A549 (cell line): ENCODE measurements around the gene SHANK2. TPM values are rescaled to one million over a fixed set of nuclear protein-coding genes. Genes with fewer than 3 reads are reported as not detected.

Experiments
- ATAC-seq, 2 experiments: fragments of 200-7000 bp in 1 of 2; fragments of >200 bp in 1 of 2; cut with Nextera tagmentation in 1 of 2; cut with Tn5 transposase in 1 of 2; 3 replicates each; pipeline versions ENCODE4 v1.8.0 to v1.9.1; 2018 to 2020; ENCODE audit warnings: mild to moderate bottlenecking in 1 of 2, moderate library complexity in 1 of 2
- CTCF ChIA-PET: fragments of 300-600 bp; sonication (Branson Sonifier 250); formaldehyde crosslinking; extraction: SDS; loops from one replicate; lab custom pipeline; 2021; ENCODE audit warnings: antibody characterized with exemption, inconsistent platforms; lab: Yijun Ruan, JAX
- POLR2A ChIA-PET: fragments of 350-600 bp; formaldehyde crosslinking; extraction: SDS; loops from one replicate; lab custom pipeline; 2021; ENCODE audit warnings: antibody characterized with exemption, inconsistent platforms; lab: Yijun Ruan, JAX
- DNase-seq, 2 experiments: peaks; one replicate each; pipeline versions ENCODE4 v3.0.0 to v3.0.0-alpha.2; 2011 to 2016; ENCODE audit warnings: low read depth in 1 of 2, low spot score in 1 of 2
- FAIRE-seq: peaks from 2 replicates; lab custom pipeline; 2011; peaks lifted over from hg19 to GRCh38; lab: Jason Lieb, UNC
- H3K27ac ChIP-seq, 2 experiments: fragments of >200 bp; sonication (Bioruptor Twin); formaldehyde crosslinking; 3 replicates each; pipeline ENCODE4 v1.5.1; 2016 to 2017
- H3K4me1 ChIP-seq: fragments of >200 bp; sonication (Bioruptor Twin); formaldehyde crosslinking; 3 replicates; pipeline ENCODE4 v1.6.1; 2016
- H3K4me2 ChIP-seq: fragments of >200 bp; sonication (Bioruptor Twin); formaldehyde crosslinking; 3 replicates; pipeline ENCODE4 v1.6.1; 2016
- H3K4me3 ChIP-seq: fragments of >200 bp; sonication (Bioruptor Twin); formaldehyde crosslinking; 3 replicates; pipeline ENCODE4 v1.5.1; 2016
- H3K9me3 ChIP-seq: fragments of >200 bp; sonication (Bioruptor Twin); formaldehyde crosslinking; 3 replicates; pipeline ENCODE4 v1.6.1; 2016
- CHD2 ChIP-seq: fragments of 150-350 bp; IDR thresholded peaks from 2 replicates; pipeline ENCODE4 v1.6.1; 2014; ENCODE audit warnings: low read length; ENCODE audit not compliant: partially characterized antibody
- CHD4 ChIP-seq: fragments of 200-600 bp; sonication (generic); IDR thresholded peaks from 2 replicates; pipeline ENCODE4 v1.6.1; 2016; ENCODE audit warnings: antibody characterized with exemption, mild to moderate bottlenecking, borderline replicate concordance
- E2F6 ChIP-seq: IDR thresholded peaks from 2 replicates; pipeline ENCODE4 v1.6.1; 2012; ENCODE audit warnings: low read depth, borderline replicate concordance
- ELK1 ChIP-seq: fragments of 150-350 bp; IDR thresholded peaks from 2 replicates; pipeline ENCODE4 v1.6.1; 2014; ENCODE audit warnings: low read depth, mild to moderate bottlenecking, low read length
- FOXS1 ChIP-seq: fragments of 250-450 bp; sonication (Bioruptor Pico); IDR thresholded peaks from 2 replicates; pipeline ENCODE4 v1.5.0; 2020; ENCODE audit warnings: mild to moderate bottlenecking, moderate library complexity
- HES2 ChIP-seq: fragments of >200 bp; sonication (Bioruptor Twin); formaldehyde crosslinking; IDR thresholded peaks from 2 replicates; pipeline ENCODE4 v1.6.1; 2016
- HOXB13 ChIP-seq: fragments of 250-450 bp; sonication (Bioruptor Pico); IDR thresholded peaks from 2 replicates; pipeline ENCODE4 v1.5.0; 2020; ENCODE audit warnings: low read depth, mild to moderate bottlenecking, moderate library complexity
- NPAS2 ChIP-seq: fragments of 250-450 bp; sonication (Bioruptor Pico); IDR thresholded peaks from 2 replicates; pipeline ENCODE4 v1.8.0; 2022; ENCODE audit warnings: mild to moderate bottlenecking, moderate library complexity, borderline replicate concordance
- NR3C1 ChIP-seq: fragments of >200 bp; sonication (Bioruptor Twin); formaldehyde crosslinking; IDR thresholded peaks from 3 replicates; pipeline ENCODE4 v1.6.1; 2017
- RAD21 ChIP-seq, 2 experiments: fragments of >200 bp in 1 of 2; sonication (Bioruptor Twin) in 1 of 2; formaldehyde crosslinking in 1 of 2; IDR thresholded peaks in 1 of 2; conservative IDR thresholded peaks in 1 of 2; 2 replicates in 1 of 2; 3 replicates in 1 of 2; pipeline ENCODE4 v1.6.1; 2012 to 2018; ENCODE audit warnings: inconsistent platforms in 1 of 2
- RCOR1 ChIP-seq: fragments of 150-350 bp; IDR thresholded peaks from 2 replicates; pipeline ENCODE4 v1.6.1; 2014; ENCODE audit warnings: antibody characterized with exemption, low read length, low read depth
- RFX5 ChIP-seq: fragments of 450-650 bp; IDR thresholded peaks from 2 replicates; pipeline ENCODE4 v1.7.1; 2014; ENCODE audit warnings: antibody characterized with exemption, mild to moderate bottlenecking, moderate library complexity
- RNF2 ChIP-seq: fragments of 200-600 bp; sonication (generic); IDR thresholded peaks from 2 replicates; pipeline ENCODE4 v1.6.1; 2016; ENCODE audit warnings: low read depth, mild to moderate bottlenecking, antibody characterized with exemption, moderate library complexity, borderline replicate concordance
- SREBF2 ChIP-seq: fragments of 450-650 bp; IDR thresholded peaks from 2 replicates; pipeline ENCODE4 v1.6.1; 2014; ENCODE audit warnings: mild to moderate bottlenecking, moderate library complexity
- TFCP2L1 ChIP-seq: fragments of 250-450 bp; sonication (Bioruptor Pico); IDR thresholded peaks from 2 replicates; pipeline ENCODE4 v1.5.0; 2021; ENCODE audit warnings: mild to moderate bottlenecking
- USF2 ChIP-seq: fragments of 450-650 bp; IDR thresholded peaks from 2 replicates; pipeline ENCODE4 v1.6.1; 2014; ENCODE audit warnings: antibody characterized with exemption
- ZFP36 ChIP-seq: fragments of 450-650 bp; IDR thresholded peaks from 2 replicates; pipeline ENCODE4 v1.6.1; 2014; ENCODE audit warnings: borderline replicate concordance; ENCODE audit not compliant: partially characterized antibody
- ZNF302 ChIP-seq: fragments of 250-450 bp; sonication (Bioruptor Pico); IDR thresholded peaks from 2 replicates; pipeline ENCODE4 v1.9.0; 2021; ENCODE audit warnings: inconsistent platforms, mild to moderate bottlenecking, moderate library complexity
- WGBS: methylation state at CpG from one replicate; pipeline ENCODE4 v1.1.6; 2017; ENCODE audit errors: missing lambda C conversion rate; 5-methylcytosine and 5-hydroxymethylcytosine counted together
- polyA plus RNA-seq, 4 experiments: library from polyadenylated mRNA; depleted of rRNA in 3 of 4; stranded (reverse); fragments of >200 nt; fragmentation: RNase III in 1 of 4; extraction: RNeasy Plus Mini Kit Qiagen cat#74134 plus additional on column Dnase treatment in 1 of 4; gene quantifications; 2 replicates in 3 of 4; 3 replicates in 1 of 4; pipeline ENCODE4 v1.2.3, GENCODE V29; 2011 to 2017

SHANK2 gene
- polyA plus RNA-seq, 2 of the 4 experiments (the other 2 are of a cell fraction): 5.3 to 7.6 TPM

GRCh38 chr11:71255800-71256479 is 3.6 kb upstream of the SHANK2 start (continued):
- TF ChIP-seq HOXB13 (no peak), FOXS1 (no peak), RNF2 (no peak), ELK1 (no peak), CHD4 (no peak)

GRCh38 chr11:71255323-71255722 is 2.9 kb upstream of the SHANK2 start:
- TF ChIP-seq ZFP36 (no peak), TFCP2L1 (CRISPR knock-in tag) (no peak), RAD21 (conservative IDR thresholded peaks at IDR 0.05 in 1 of 2, IDR thresholded peaks at IDR 0.05 in 1 of 2) (no peak)
- TF ChIP-seq, all 56 proteins: peak for 0
- 84% methylated on average over 5 of the region's 5 CpGs for WGBS
- ATAC-seq (no peak), DNase-seq (no peak), FAIRE-seq (no peak)
- Histone ChIP-seq H3K4me3 (no peak overlapping the region), H3K9me3 (peaks cover 16% of the 10 kb centered on the region), H3K27ac (peak overlapping the region; percentile 99; a peak in 4 of 6 replicates), H3K4me2 (no peak overlapping the region), H3K4me1 (peaks cover 22% of the 10 kb centered on the region)
- CTCF ChIA-PET: interaction anchor here (1.1 kb wide), 1 partner anchor 117 kb away, joined by 3 read pairs; no protein-coding TSS in a partner anchor
- POLR2A ChIA-PET: no interaction called here

- Histone ChIP-seq H3K4me2 (peak overlapping the region; percentile 75), H3K27ac (peak overlapping the region; percentile 99), H3K9me3 (peaks cover 8% of the 10 kb centered on the region; the same call in 2 of the 3 replicates), H3K4me1 (peaks cover 32% of the 10 kb centered on the region), H3K4me3 (peak overlapping the region; percentile 99; the same call in 1 of the 3 replicates)
- CTCF ChIA-PET: interaction anchor here (0.9 to 6.2 kb wide), 12 partner anchors 9 to 160 kb away, joined by 3 to 77 read pairs (median 3); no protein-coding TSS in a partner anchor
- TF ChIP-seq NR3C1 (no peak), TFCP2L1 (CRISPR knock-in tag) (no peak), NPAS2 (CRISPR knock-in tag) (no peak), ZNF302 (no peak), USF2 (no peak), CHD2 (no peak), SREBF2 (no peak), E2F6 (no peak), HES2 (no peak), RFX5 (no peak), RCOR1 (no peak)
- no peak for DNase-seq
- POLR2A ChIA-PET: interaction anchor here (1.5 to 2.8 kb wide), 3 partner anchors 33 to 86 kb away, joined by 3 to 29 read pairs (median 9); no protein-coding TSS in a partner anchor
- 19% methylated on average over 5 of the region's 5 CpGs for WGBS
- no peak for ATAC-seq
- FAIRE-seq: no peak
These were observed 1.4 kb upstream of the SHANK2 start for GRCh38 chr11:71253794-71254193.
